ENCODE data around the gene SERINC4.

DNA sequence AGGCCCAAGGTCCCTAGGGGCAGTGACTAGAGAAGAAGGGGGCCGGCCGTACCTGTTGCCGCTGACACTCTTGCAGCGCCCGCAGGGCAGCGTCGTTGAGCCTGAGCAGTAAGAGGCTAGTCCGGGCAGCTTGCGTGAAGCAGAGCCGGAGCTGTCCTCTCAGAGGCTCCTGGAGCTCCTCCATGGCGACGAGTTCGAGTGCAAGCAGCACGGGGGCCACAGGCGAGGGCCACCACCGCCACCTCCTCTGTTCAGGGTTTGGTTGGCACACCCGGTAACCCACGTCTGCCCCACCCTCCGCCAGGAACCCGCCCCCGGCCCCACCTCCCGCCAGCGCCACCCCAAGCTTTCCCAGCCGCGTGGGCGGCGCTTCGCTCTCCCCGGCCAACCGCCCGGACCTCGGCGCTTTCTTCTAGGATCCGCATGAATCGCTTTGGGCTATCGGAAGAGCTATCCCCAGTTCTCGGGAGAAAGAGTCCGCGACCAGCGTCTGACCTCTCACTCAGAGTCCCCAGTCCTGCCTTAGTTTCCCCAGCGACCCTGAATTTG lies 23.2 kb downstream of the SERINC4 start, which contains the start of gene ELL3:
- TF ChIP-seq FOXA1 (IDR thresholded peaks at IDR 0.05) (no peak), FOXM1 (IDR thresholded peaks at IDR 0.05; ENCODE audit: borderline replicate concordance) (no peak), SP1 (IDR thresholded peaks at IDR 0.05) (no peak), NFRKB (IDR thresholded peaks at IDR 0.05) (no peak), SUZ12 (IDR thresholded peaks at IDR 0.05) (no peak), CTBP1 (IDR thresholded peaks at IDR 0.05; ENCODE audit: borderline replicate concordance) (no peak)
- TF ChIP-seq, protein P1, sequence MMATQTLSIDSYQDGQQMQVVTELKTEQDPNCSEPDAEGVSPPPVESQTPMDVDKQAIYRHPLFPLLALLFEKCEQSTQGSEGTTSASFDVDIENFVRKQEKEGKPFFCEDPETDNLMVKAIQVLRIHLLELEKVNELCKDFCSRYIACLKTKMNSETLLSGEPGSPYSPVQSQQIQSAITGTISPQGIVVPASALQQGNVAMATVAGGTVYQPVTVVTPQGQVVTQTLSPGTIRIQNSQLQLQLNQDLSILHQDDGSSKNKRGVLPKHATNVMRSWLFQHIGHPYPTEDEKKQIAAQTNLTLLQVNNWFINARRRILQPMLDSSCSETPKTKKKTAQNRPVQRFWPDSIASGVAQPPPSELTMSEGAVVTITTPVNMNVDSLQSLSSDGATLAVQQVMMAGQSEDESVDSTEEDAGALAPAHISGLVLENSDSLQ (IDR thresholded peaks at IDR 0.05), result no peak

All from HEK293T (cell line).